ENCODE data around the gene SLC38A11. TPM values are rescaled to one million over a fixed set of nuclear protein-coding genes. Genes with fewer than 3 reads are reported as not detected.

SLC38A11 gene
- total RNA-seq, 1 experiment from 2014 or later: not detected

- RAD21 ChIA-PET (ENCODE audit: low non-redundant PET in 1 of 2, low total read pairs in 2 of 2, uncharacterized antibody in 2 of 2, unreplicated experiment in 2 of 2): no interaction called here
- ATAC-seq: no peak
- Histone ChIP-seq H3K79me2 (ENCODE audit: insufficient read depth, low read length) (no peaks in the 10 kb centered on the region), H2AFZ (ENCODE audit: low read depth, low read length, poor library complexity, severe bottlenecking) (no peak overlapping the region), H3K9me2 (ENCODE audit: insufficient read depth) (no peaks in the 10 kb centered on the region), H3K36me3 (ENCODE audit: control insufficient read depth in 1 of 2, insufficient read depth in 2 of 2, low read length in 2 of 2) (no peaks in the 10 kb centered on the region), H3K4me3 (replicated peaks in 1 of 2; ENCODE audit: low read depth in 1 of 2, low read length in 2 of 2) (no peak overlapping the region), H3K4me2 (ENCODE audit: low read length) (no peak overlapping the region), H3K27me3 (ENCODE audit: insufficient read depth, low read length) (no peaks in the 10 kb centered on the region), H3K27ac (ENCODE audit: low read depth, low read length) (no peak overlapping the region), H3K9me3 (ENCODE audit: control insufficient read depth in 1 of 2, insufficient read depth in 1 of 2, low read depth in 1 of 2, low read length in 2 of 2) (no peaks in the 10 kb centered on the region), H4K20me1 (ENCODE audit: insufficient read depth) (no peaks in the 10 kb centered on the region), H3K9ac (ENCODE audit: low read length) (no peak overlapping the region), H3K4me1 (ENCODE audit: control insufficient read depth in 1 of 2, insufficient read depth in 2 of 2, low read length in 2 of 2) (no peaks in the 10 kb centered on the region)
- POLR2A ChIA-PET: no interaction called here
- CTCF ChIA-PET: no interaction called here
- no peak for DNase-seq (ENCODE audit: low read depth, low spot score)
- intact Hi-C loops (cut with micrococcal nuclease): no loop called here
- no TSS peak for BruUV-seq (replicated peaks)
- no peak for TF ChIP-seq EZH2 (IDR thresholded peaks at IDR 0.05)
- no peak for TF ChIP-seq ZFX (IDR thresholded peaks at IDR 0.05)
- TF ChIP-seq CTCF (IDR thresholded peaks at IDR 0.05 in 2 of 3, conservative IDR thresholded peaks at IDR 0.05 in 1 of 3; ENCODE audit: borderline replicate concordance in 1 of 3, insufficient read depth in 1 of 3, low read depth in 2 of 3, low read length in 2 of 3): no peak
- TF ChIP-seq CBX3 (IDR thresholded peaks at IDR 0.05; ENCODE audit: low read depth): no peak
- TF ChIP-seq EZH2phosphoT487 (IDR thresholded peaks at IDR 0.05; ENCODE audit: borderline replicate concordance): no peak
- TF ChIP-seq ZNF274 (IDR thresholded peaks at IDR 0.05; ENCODE audit: low read depth, low read length): no peak
- no peak for TF ChIP-seq POLR2A (IDR thresholded peaks at IDR 0.05; ENCODE audit: borderline replicate concordance, extremely low read depth, insufficient read depth, insufficient read length)
- no peak for TF ChIP-seq ZBTB33 (IDR thresholded peaks at IDR 0.05; ENCODE audit: extremely low read depth, insufficient replicate concordance, low read length)
- TF ChIP-seq SP1 (IDR thresholded peaks at IDR 0.05; ENCODE audit: low read depth): no peak
- no peak for TF ChIP-seq CEBPB (IDR thresholded peaks at IDR 0.05; ENCODE audit: low read depth)
- TF ChIP-seq MAX (IDR thresholded peaks at IDR 0.05): no peak
Observed at GRCh38 chr2:164967361-164967760, 12.0 kb upstream of the SLC38A11 start.

All from HCT116 (cell line).